AG09309 (cell line): ENCODE measurements around the gene SIGLEC11.
A peak's percentile ranks its signal among the peaks of the same experiment; 100 is the strongest.

Source experiments
- DNase-seq: peaks from one replicate; pipeline ENCODE4 v3.0.0-alpha.2; 2010; ENCODE audit warnings: low read depth
- H3K4me3 ChIP-seq: 2 replicates; pipeline ENCODE4 v1.5.1; 2011; ENCODE audit warnings: mild to moderate bottlenecking, low read depth, low read length, moderate library complexity; ENCODE audit not compliant: control insufficient read depth
- TF ChIP-seq, protein P1 (sequence below): IDR thresholded peaks from 2 replicates; pipeline ENCODE4 v1.5.1; 2011; ENCODE audit warnings: mild to moderate bottlenecking, low read depth, low read length, inconsistent platforms; ENCODE audit not compliant: insufficient read depth, control insufficient read depth; ENCODE audit errors: missing control alignments

SIGLEC11 gene

GRCh38 chr19:49988433-49988832 lies 27.5 kb upstream of the SIGLEC11 start:
- no peak for DNase-seq
- TF ChIP-seq, protein P1, sequence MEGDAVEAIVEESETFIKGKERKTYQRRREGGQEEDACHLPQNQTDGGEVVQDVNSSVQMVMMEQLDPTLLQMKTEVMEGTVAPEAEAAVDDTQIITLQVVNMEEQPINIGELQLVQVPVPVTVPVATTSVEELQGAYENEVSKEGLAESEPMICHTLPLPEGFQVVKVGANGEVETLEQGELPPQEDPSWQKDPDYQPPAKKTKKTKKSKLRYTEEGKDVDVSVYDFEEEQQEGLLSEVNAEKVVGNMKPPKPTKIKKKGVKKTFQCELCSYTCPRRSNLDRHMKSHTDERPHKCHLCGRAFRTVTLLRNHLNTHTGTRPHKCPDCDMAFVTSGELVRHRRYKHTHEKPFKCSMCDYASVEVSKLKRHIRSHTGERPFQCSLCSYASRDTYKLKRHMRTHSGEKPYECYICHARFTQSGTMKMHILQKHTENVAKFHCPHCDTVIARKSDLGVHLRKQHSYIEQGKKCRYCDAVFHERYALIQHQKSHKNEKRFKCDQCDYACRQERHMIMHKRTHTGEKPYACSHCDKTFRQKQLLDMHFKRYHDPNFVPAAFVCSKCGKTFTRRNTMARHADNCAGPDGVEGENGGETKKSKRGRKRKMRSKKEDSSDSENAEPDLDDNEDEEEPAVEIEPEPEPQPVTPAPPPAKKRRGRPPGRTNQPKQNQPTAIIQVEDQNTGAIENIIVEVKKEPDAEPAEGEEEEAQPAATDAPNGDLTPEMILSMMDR, result no peak
- no peak overlapping the region for H3K4me3 ChIP-seq

DNA sequence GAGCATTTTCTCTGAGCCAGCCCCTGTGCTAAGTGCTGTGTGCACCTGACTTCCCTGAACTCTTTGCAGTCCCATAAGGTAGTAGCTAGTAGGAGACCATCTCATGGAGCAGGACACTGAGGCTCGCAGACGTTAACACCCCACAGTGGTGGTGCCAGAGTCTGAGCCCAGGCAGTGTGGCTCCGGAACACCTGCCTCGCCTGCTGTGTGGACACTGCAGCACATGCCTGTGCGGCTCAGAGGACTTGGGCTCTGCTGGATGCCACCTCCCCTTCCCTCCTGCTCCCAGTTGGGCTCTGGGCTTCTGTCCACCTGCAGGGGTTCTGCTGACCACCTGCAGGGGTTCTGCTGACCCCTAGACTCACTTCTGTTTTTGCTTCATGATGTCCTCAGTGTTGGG lies 27.0 kb upstream of the SIGLEC11 start:
- TF ChIP-seq, protein P1, result no peak

DNA sequence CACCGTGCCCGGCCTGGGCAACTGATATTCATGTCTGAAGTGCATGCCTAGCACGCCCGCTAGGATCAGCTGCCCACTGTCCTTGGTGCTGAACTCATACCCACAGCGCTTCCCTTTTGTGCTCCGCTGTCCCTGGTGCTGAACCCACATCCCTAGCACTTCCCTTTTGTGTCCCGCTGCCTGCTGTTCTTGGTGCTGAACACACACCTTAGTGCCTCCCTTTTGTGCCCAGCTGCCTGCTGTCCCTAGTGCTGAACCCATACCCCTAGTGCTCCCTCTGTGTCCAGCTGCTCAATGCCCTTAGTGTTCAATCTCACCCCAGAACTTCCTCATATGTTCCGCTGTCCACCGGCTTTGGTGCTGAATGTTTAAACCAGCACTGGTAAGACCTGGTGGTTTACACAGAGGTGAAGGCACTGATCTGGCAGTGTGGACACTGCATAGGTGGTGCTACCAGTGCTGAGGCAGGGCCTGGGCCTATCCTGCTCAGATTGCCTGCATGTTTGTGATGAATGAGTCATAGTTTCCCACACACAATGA lies 26.3 kb upstream of the SIGLEC11 start:
- DNase-seq, result peak; percentile 71
- TF ChIP-seq, protein P1, result no peak
- H3K4me3 ChIP-seq, result no peak overlapping the region

More for the DNA sequence above, 27.0 kb upstream of the SIGLEC11 start:
- H3K4me3 ChIP-seq, result no peak overlapping the region
- DNase-seq, result no peak

DNA sequence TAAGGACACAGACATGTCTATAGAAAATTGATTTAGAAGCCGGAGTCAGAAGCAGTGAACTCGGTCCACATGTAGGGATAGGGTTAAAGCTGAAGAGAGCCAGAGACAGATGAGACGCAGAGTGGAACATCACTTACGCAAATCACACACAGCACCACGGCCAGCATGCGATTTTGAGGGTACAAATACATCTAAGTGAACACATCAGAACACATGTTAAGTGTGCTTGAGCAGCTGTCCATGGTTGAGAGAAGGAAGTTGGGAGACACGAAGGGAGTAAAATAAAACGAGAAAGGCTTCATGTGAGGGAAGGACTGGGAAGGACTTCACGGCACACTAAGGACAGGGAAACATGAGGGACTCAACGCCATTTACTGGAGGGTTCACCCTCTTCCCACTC lies 25.4 kb upstream of the SIGLEC11 start:
- no peak overlapping the region for H3K4me3 ChIP-seq
- no peak for DNase-seq
- TF ChIP-seq, protein P1, result no peak

GRCh38 chr19:49985871-49986270 lies 24.9 kb upstream of the SIGLEC11 start:
- TF ChIP-seq, protein P1, result no peak
- DNase-seq, result no peak
- H3K4me3 ChIP-seq, result no peak overlapping the region

- DNase-seq, result no peak
- TF ChIP-seq, protein P1, result no peak
- no peak overlapping the region for H3K4me3 ChIP-seq
Observed at GRCh38 chr19:49984491-49984890, 23.5 kb upstream of the SIGLEC11 start.
